Ascending aorta (tissue), 2 donors: ENCODE data around the gene SNX20. TPM values are rescaled to one million over a fixed set of nuclear protein-coding genes. Genes with fewer than 3 reads are reported as not detected.

ENCODE experiments used
- DNase-seq, 2 donors: peaks; one replicate each; pipeline ENCODE4 v3.0.0-alpha.2; 2019; ENCODE audit warnings: low spot score in 2 of 2
- H3K27ac ChIP-seq, 2 donors: fragments of 200-600 bp; sonication (generic); one replicate each; pipeline ENCODE4 v1.5.1; 2016 to 2017; ENCODE audit warnings: mild to moderate bottlenecking in 1 of 2
- H3K27me3 ChIP-seq: fragments of 200-600 bp; sonication (generic); one replicate; pipeline ENCODE4 v1.5.1; 2017
- H3K36me3 ChIP-seq, 2 donors: fragments of 200-600 bp; sonication (generic); one replicate each; pipeline ENCODE4 v1.5.1; 2016
- H3K4me1 ChIP-seq, 2 donors: fragments of 200-600 bp; sonication (generic); one replicate each; pipeline ENCODE4 v1.5.1; 2016 to 2017; ENCODE audit warnings: mild to moderate bottlenecking in 1 of 2
- H3K4me3 ChIP-seq, 2 donors: fragments of 200-600 bp; sonication (generic); one replicate each; pipeline ENCODE4 v1.5.1; 2016 to 2017; ENCODE audit warnings: mild to moderate bottlenecking in 1 of 2
- H3K9me3 ChIP-seq, 2 donors: fragments of 200-600 bp; sonication (generic); one replicate each; pipeline ENCODE4 v1.5.1; 2016
- CTCF ChIP-seq, 3 experiments: fragments of 200-600 bp in 2 of 3; fragments of 450-650 bp in 1 of 3; sonication (generic) in 2 of 3; IDR thresholded peaks; one replicate each; pipeline ENCODE4 v1.5.1; 2016 to 2019; ENCODE audit warnings: antibody characterized with exemption in 3 of 3, mild to moderate bottlenecking in 1 of 3, moderate library complexity in 1 of 3
- intact Hi-C: fragments of 100-400 bp; cut with DNase I; formaldehyde crosslinking; loops from one replicate; pipeline ENCODE4 v1.15.1; 2023
- total RNA-seq: library from RNA; depleted of rRNA; stranded (reverse); fragments of >200 nt; gene quantifications from one replicate; pipeline ENCODE4 v1.1.0, GENCODE V29; 2016

Gene SNX20
- total RNA-seq, 1 donor from 2014 or later = 3.2 TPM

GRCh38 chr16:50671644-50672260 is 9.4 kb downstream of the SNX20 start:
- no peaks in the 10 kb centered on the region for H3K4me1 ChIP-seq
- intact Hi-C loops = no loop called here
- peaks cover 0 to 5% of the 10 kb centered on the region in 2 donors for H3K36me3 ChIP-seq
- H3K4me3 ChIP-seq = no peak overlapping the region
- H3K9me3 ChIP-seq = peaks cover 5 to 10% of the 10 kb centered on the region in 2 donors
- TF ChIP-seq CTCF (IDR thresholded peaks at IDR 0.05) = peak in 2 of 3 experiments; percentile 24 to 28
- no peak for DNase-seq
- no peak overlapping the region for H3K27ac ChIP-seq
- H3K27me3 ChIP-seq = no peaks in the 10 kb centered on the region

DNA sequence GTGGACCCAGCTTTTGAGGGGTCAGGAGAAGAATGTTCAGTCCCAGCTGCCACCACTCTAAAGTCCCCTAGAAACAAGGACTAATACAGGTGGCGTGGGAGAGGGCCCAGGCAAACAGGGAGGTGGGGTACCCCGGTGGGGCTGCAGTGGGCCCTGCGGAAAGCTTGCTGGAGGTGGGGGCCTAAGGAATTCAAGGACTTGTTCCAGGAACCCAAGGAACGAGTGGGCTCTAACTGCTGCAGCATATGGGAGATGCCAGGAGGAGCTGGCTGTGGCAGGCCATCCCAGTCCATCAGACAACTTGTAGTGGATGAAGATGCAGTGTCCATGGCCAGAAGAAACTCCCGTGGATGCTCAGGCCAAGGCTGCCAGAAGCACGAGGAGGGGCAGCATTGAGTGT is 10.6 kb downstream of the SNX20 start:
- intact Hi-C loops = no loop called here
- Histone ChIP-seq H3K27ac (no peak overlapping the region), H3K4me3 (no peak overlapping the region), H3K27me3 (no peaks in the 10 kb centered on the region), H3K4me1 (no peaks in the 10 kb centered on the region), H3K36me3 (peaks cover 0 to 5% of the 10 kb centered on the region in 2 donors), H3K9me3 (peaks cover 5 to 10% of the 10 kb centered on the region in 2 donors)
- no peak for TF ChIP-seq CTCF (IDR thresholded peaks at IDR 0.05)
- no peak for DNase-seq

- Histone ChIP-seq H3K4me1 (peaks cover 0 to 3% of the 10 kb centered on the region in 2 donors), H3K27ac (no peak overlapping the region), H3K4me3 (no peak overlapping the region), H3K36me3 (peaks cover 0 to 5% of the 10 kb centered on the region in 2 donors), H3K9me3 (peaks cover 5 to 10% of the 10 kb centered on the region in 2 donors), H3K27me3 (no peaks in the 10 kb centered on the region)
- intact Hi-C loops = loop anchor here (5.0 kb wide), 2 partner anchors 342 to 457 kb away; no protein-coding TSS in a partner anchor
- no peak for DNase-seq
- TF ChIP-seq CTCF (IDR thresholded peaks at IDR 0.05) = no peak
Measured at GRCh38 chr16:50669741-50670140, 11.4 kb downstream of the SNX20 start.

- intact Hi-C loops = loop anchor here (5.0 kb wide), 2 partner anchors 341 to 456 kb away; no protein-coding TSS in a partner anchor
- H3K36me3 ChIP-seq = peaks cover 0 to 5% of the 10 kb centered on the region in 2 donors
- H3K27me3 ChIP-seq = no peaks in the 10 kb centered on the region
- H3K4me1 ChIP-seq = peaks cover 0 to 3% of the 10 kb centered on the region in 2 donors
- no peak for DNase-seq
- peak overlapping the region; percentile 50 to 63 for H3K27ac ChIP-seq
- H3K4me3 ChIP-seq = no peak overlapping the region
- H3K9me3 ChIP-seq = peaks cover 5 to 10% of the 10 kb centered on the region in 2 donors
- no peak for TF ChIP-seq CTCF (IDR thresholded peaks at IDR 0.05)
Measured at GRCh38 chr16:50668368-50669008, 12.6 kb downstream of the SNX20 start.

DNA sequence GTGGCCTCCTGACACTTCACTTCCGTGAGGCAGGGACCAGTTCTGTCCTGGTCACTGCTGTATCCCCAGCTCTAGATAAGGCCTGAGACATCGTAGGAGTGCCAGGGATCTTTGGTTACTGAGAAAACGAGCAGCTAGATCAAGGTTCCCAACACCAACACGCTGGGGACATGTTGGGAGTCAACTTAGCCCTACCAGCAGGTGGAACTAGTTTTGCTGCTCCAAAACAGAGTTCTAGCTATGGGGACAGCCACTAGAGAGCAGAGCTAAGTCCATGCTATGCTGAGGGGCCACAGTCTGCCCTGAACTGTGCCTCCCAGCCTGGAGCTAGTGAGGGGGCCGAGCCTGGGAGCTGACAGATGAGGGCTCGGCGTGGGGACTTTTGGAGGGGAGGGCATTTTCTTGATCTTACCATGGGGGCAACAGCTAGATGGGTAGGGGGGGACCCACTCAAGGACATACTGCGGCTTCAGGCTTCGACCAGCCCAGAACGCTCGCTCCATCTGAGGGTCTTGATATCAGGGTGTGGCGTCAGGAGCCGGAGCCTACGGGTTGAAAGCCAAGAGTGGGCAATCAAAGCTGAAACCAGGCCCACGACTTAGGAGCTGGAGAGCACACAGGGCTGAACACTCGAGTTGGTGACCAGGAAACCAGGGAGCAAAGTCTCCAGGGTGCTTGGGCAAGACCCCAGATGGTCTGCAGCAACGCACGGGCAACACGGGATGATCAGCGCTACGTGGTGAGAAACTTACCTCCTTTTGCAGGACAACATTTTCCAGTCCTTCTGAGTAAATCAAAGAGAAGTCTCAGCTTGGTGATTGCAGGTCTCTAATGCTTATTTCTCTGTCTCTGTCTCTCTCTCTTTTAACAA is 13.4 kb downstream of the SNX20 start:
- no peak for TF ChIP-seq CTCF (IDR thresholded peaks at IDR 0.05)
- Histone ChIP-seq H3K4me1 (peaks cover 0 to 3% of the 10 kb centered on the region in 2 donors), H3K9me3 (peaks cover 5 to 10% of the 10 kb centered on the region in 2 donors), H3K27me3 (no peaks in the 10 kb centered on the region), H3K36me3 (peaks cover 0 to 5% of the 10 kb centered on the region in 2 donors), H3K4me3 (no peak overlapping the region), H3K27ac (peak overlapping the region; percentile 19 to 50)
- intact Hi-C loops = loop anchor here (5.0 kb wide), 2 partner anchors 340 to 455 kb away; no protein-coding TSS in a partner anchor
- no peak for DNase-seq
